ENCODE results near the gene COL27A1. TPM values are rescaled to one million over a fixed set of nuclear protein-coding genes. Genes with fewer than 3 reads are reported as not detected.

COL27A1 gene
- total RNA-seq, 1 experiment from 2014 or later: 12.0 TPM

GRCh38 chr9:114166103-114166470 is 10.8 kb downstream of the COL27A1 start:
- peaks cover 0 to 7% of the 10 kb centered on the region in 2 experiments; a peak in 2 of 4 replicates for H3K4me1 ChIP-seq (ENCODE audit: control insufficient read depth in 1 of 2, insufficient read depth in 2 of 2, low read length in 2 of 2)
- no peak overlapping the region for H3K9ac ChIP-seq (ENCODE audit: low read length)
- H3K4me3 ChIP-seq (replicated peaks in 1 of 2; ENCODE audit: low read depth in 1 of 2, low read length in 2 of 2): no peak overlapping the region
- ChIA-PET RAD21 (ENCODE audit: low non-redundant PET in 1 of 2, low total read pairs in 2 of 2, uncharacterized antibody in 2 of 2, unreplicated experiment in 2 of 2) (no interaction called here), POLR2A (no interaction called here), CTCF (no interaction called here)
- TF ChIP-seq TCF7L2 (IDR thresholded peaks at IDR 0.05; ENCODE audit: borderline replicate concordance, extremely low read depth, insufficient read depth, insufficient read length) (no peak), POLR2A (IDR thresholded peaks at IDR 0.05; ENCODE audit: borderline replicate concordance, extremely low read depth, insufficient read depth, insufficient read length) (no peak), FOSL1 (IDR thresholded peaks at IDR 0.05; ENCODE audit: low read depth) (no peak), ZNF274 (IDR thresholded peaks at IDR 0.05; ENCODE audit: low read depth, low read length) (no peak), ELF1 (IDR thresholded peaks at IDR 0.05; ENCODE audit: borderline replicate concordance, low read depth) (no peak), CEBPB (IDR thresholded peaks at IDR 0.05; ENCODE audit: low read depth) (no peak), POLR2AphosphoS5 (IDR thresholded peaks at IDR 0.05; ENCODE audit: low read depth, low read length) (no peak), SRF (IDR thresholded peaks at IDR 0.05; ENCODE audit: low read depth) (no peak), EZH2 (IDR thresholded peaks at IDR 0.05) (no peak), JUND (IDR thresholded peaks at IDR 0.05) (no peak), SIN3A (IDR thresholded peaks at IDR 0.05; ENCODE audit: low read depth) (no peak), REST (IDR thresholded peaks at IDR 0.05; ENCODE audit: low read depth) (no peak)
- TF ChIP-seq, protein P1, sequence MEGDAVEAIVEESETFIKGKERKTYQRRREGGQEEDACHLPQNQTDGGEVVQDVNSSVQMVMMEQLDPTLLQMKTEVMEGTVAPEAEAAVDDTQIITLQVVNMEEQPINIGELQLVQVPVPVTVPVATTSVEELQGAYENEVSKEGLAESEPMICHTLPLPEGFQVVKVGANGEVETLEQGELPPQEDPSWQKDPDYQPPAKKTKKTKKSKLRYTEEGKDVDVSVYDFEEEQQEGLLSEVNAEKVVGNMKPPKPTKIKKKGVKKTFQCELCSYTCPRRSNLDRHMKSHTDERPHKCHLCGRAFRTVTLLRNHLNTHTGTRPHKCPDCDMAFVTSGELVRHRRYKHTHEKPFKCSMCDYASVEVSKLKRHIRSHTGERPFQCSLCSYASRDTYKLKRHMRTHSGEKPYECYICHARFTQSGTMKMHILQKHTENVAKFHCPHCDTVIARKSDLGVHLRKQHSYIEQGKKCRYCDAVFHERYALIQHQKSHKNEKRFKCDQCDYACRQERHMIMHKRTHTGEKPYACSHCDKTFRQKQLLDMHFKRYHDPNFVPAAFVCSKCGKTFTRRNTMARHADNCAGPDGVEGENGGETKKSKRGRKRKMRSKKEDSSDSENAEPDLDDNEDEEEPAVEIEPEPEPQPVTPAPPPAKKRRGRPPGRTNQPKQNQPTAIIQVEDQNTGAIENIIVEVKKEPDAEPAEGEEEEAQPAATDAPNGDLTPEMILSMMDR (IDR thresholded peaks at IDR 0.05 in 2 of 3, conservative IDR thresholded peaks at IDR 0.05 in 1 of 3; ENCODE audit: borderline replicate concordance in 1 of 3, insufficient read depth in 1 of 3, low read depth in 2 of 3, low read length in 2 of 3): no peak
- TF ChIP-seq, protein P2, sequence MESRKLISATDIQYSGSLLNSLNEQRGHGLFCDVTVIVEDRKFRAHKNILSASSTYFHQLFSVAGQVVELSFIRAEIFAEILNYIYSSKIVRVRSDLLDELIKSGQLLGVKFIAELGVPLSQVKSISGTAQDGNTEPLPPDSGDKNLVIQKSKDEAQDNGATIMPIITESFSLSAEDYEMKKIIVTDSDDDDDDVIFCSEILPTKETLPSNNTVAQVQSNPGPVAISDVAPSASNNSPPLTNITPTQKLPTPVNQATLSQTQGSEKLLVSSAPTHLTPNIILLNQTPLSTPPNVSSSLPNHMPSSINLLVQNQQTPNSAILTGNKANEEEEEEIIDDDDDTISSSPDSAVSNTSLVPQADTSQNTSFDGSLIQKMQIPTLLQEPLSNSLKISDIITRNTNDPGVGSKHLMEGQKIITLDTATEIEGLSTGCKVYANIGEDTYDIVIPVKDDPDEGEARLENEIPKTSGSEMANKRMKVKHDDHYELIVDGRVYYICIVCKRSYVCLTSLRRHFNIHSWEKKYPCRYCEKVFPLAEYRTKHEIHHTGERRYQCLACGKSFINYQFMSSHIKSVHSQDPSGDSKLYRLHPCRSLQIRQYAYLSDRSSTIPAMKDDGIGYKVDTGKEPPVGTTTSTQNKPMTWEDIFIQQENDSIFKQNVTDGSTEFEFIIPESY (IDR thresholded peaks at IDR 0.05; ENCODE audit: extremely low read depth, insufficient replicate concordance, low read length): no peak
- TF ChIP-seq, protein P3, sequence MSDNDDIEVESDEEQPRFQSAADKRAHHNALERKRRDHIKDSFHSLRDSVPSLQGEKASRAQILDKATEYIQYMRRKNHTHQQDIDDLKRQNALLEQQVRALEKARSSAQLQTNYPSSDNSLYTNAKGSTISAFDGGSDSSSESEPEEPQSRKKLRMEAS (IDR thresholded peaks at IDR 0.05): no peak
- H3K4me2 ChIP-seq (ENCODE audit: low read length): no peak overlapping the region
- no peak overlapping the region for H3K27ac ChIP-seq (ENCODE audit: low read depth, low read length)
- H3K36me3 ChIP-seq (ENCODE audit: control insufficient read depth in 1 of 2, insufficient read depth in 2 of 2, low read length in 2 of 2): no peaks in the 10 kb centered on the region
- H3K27me3 ChIP-seq (ENCODE audit: insufficient read depth, low read length): no peaks in the 10 kb centered on the region
- H4K20me1 ChIP-seq (ENCODE audit: insufficient read depth): no peaks in the 10 kb centered on the region
- H3K9me2 ChIP-seq (ENCODE audit: insufficient read depth): no peaks in the 10 kb centered on the region
- no TSS peak for BruUV-seq (replicated peaks)
- no peak overlapping the region for H2AFZ ChIP-seq (ENCODE audit: low read depth, low read length, poor library complexity, severe bottlenecking)
- ATAC-seq (no peak), DNase-seq (ENCODE audit: low read depth, low spot score) (no peak)
- intact Hi-C loops (cut with micrococcal nuclease): no loop called here
- H3K79me2 ChIP-seq (ENCODE audit: insufficient read depth, low read length): no peaks in the 10 kb centered on the region
- H3K9me3 ChIP-seq (ENCODE audit: control insufficient read depth in 1 of 2, insufficient read depth in 1 of 2, low read depth in 1 of 2, low read length in 2 of 2): no peaks in the 10 kb centered on the region

Data from HCT116 (cell line).